ENCODE results near the gene DCP1A. TPM values are rescaled to one million over a fixed set of nuclear protein-coding genes. Genes with fewer than 3 reads are reported as not detected.

Gene DCP1A
- total and polyA plus RNA-seq, 2 experiments from 2014 or later, result 19.3 to 32.0 TPM

DNA sequence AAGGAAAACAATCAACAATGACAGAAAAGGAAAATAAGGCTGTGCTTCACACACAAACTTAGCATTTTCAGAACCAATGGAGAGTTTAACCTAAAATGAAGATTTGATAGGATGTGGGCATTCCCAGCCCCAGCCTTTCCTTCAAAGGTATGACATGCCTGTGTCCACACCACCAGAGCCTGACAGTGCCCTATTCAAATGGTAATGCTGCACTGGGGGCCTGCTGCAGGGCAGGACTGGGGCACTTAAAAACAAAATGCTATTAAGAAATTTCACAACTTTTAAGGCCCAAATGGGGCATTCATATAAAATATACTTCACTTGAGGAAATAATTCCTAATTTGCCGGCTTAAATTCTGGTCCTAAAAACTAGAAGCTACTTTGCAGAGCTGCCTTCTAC is 60.6 kb downstream of the DCP1A start:
- H2AFZ ChIP-seq, result no peak overlapping the region
- Mint-ChIP-seq H3K36me3 (ENCODE audit: low read depth) (peaks cover 23% of the 10 kb centered on the region), H3K4me3 (peak overlapping the region; percentile 63), H3K27me3 (ENCODE audit: insufficient read depth, low read depth, poor library complexity) (peaks cover 4% of the 10 kb centered on the region), H3K9me3 (no peaks in the 10 kb centered on the region), H3K4me1 (peaks cover 52% of the 10 kb centered on the region), H3K27ac (peak overlapping the region; percentile 96)
- no peaks in the 10 kb centered on the region for H3F3A ChIP-seq (replicated peaks; ENCODE audit: low read depth)
- no peaks in the 10 kb centered on the region for H3K27me3 ChIP-seq (ENCODE audit: insufficient read depth)
- ATAC-seq (peak; percentile 97), DNase-seq (ENCODE audit: low spot score) (peak; percentile 71)
- H3K4me1 ChIP-seq (ENCODE audit: insufficient read depth), result peaks cover 31% of the 10 kb centered on the region
- H3K79me2 ChIP-seq (replicated peaks; ENCODE audit: insufficient read depth), result peaks cover 6% of the 10 kb centered on the region; the same call in 1 of the 2 replicates
- no peaks in the 10 kb centered on the region for H3K36me3 ChIP-seq (ENCODE audit: insufficient read depth)
- H3K27ac ChIP-seq (ENCODE audit: low read depth), result peak overlapping the region; percentile 91
- H3K4me2 ChIP-seq, result peak overlapping the region; percentile 73
- H3K4me3 ChIP-seq, result peak overlapping the region; percentile 41
- H4K20me1 ChIP-seq (replicated peaks; ENCODE audit: insufficient read depth), result peaks cover 8% of the 10 kb centered on the region; the same call in 1 of the 2 replicates
- TF ChIP-seq JUNB (IDR thresholded peaks at IDR 0.05; ENCODE audit: unreplicated experiment) (no peak), EZH2 (IDR thresholded peaks at IDR 0.05; ENCODE audit: low read depth, unreplicated experiment) (no peak), ZNF331 (CRISPR knock-in tag; IDR thresholded peaks at IDR 0.05; ENCODE audit: low read depth) (no peak), EZH2phosphoT487 (IDR thresholded peaks at IDR 0.05; ENCODE audit: unreplicated experiment) (no peak), ZNF114 (CRISPR knock-in tag; IDR thresholded peaks at IDR 0.05) (no peak), NANOG (IDR thresholded peaks at IDR 0.05; ENCODE audit: borderline replicate concordance) (no peak), CREB1 (CRISPR knock-in tag; IDR thresholded peaks at IDR 0.05; ENCODE audit: low read depth) (no peak), POLR2AphosphoS5 (IDR thresholded peaks at IDR 0.05; ENCODE audit: low read depth) (no peak)
- TF ChIP-seq, protein P1, sequence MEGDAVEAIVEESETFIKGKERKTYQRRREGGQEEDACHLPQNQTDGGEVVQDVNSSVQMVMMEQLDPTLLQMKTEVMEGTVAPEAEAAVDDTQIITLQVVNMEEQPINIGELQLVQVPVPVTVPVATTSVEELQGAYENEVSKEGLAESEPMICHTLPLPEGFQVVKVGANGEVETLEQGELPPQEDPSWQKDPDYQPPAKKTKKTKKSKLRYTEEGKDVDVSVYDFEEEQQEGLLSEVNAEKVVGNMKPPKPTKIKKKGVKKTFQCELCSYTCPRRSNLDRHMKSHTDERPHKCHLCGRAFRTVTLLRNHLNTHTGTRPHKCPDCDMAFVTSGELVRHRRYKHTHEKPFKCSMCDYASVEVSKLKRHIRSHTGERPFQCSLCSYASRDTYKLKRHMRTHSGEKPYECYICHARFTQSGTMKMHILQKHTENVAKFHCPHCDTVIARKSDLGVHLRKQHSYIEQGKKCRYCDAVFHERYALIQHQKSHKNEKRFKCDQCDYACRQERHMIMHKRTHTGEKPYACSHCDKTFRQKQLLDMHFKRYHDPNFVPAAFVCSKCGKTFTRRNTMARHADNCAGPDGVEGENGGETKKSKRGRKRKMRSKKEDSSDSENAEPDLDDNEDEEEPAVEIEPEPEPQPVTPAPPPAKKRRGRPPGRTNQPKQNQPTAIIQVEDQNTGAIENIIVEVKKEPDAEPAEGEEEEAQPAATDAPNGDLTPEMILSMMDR (conservative IDR thresholded peaks at IDR 0.05; ENCODE audit: low read depth in 2 of 2), result no peak
- TF ChIP-seq, protein P2, sequence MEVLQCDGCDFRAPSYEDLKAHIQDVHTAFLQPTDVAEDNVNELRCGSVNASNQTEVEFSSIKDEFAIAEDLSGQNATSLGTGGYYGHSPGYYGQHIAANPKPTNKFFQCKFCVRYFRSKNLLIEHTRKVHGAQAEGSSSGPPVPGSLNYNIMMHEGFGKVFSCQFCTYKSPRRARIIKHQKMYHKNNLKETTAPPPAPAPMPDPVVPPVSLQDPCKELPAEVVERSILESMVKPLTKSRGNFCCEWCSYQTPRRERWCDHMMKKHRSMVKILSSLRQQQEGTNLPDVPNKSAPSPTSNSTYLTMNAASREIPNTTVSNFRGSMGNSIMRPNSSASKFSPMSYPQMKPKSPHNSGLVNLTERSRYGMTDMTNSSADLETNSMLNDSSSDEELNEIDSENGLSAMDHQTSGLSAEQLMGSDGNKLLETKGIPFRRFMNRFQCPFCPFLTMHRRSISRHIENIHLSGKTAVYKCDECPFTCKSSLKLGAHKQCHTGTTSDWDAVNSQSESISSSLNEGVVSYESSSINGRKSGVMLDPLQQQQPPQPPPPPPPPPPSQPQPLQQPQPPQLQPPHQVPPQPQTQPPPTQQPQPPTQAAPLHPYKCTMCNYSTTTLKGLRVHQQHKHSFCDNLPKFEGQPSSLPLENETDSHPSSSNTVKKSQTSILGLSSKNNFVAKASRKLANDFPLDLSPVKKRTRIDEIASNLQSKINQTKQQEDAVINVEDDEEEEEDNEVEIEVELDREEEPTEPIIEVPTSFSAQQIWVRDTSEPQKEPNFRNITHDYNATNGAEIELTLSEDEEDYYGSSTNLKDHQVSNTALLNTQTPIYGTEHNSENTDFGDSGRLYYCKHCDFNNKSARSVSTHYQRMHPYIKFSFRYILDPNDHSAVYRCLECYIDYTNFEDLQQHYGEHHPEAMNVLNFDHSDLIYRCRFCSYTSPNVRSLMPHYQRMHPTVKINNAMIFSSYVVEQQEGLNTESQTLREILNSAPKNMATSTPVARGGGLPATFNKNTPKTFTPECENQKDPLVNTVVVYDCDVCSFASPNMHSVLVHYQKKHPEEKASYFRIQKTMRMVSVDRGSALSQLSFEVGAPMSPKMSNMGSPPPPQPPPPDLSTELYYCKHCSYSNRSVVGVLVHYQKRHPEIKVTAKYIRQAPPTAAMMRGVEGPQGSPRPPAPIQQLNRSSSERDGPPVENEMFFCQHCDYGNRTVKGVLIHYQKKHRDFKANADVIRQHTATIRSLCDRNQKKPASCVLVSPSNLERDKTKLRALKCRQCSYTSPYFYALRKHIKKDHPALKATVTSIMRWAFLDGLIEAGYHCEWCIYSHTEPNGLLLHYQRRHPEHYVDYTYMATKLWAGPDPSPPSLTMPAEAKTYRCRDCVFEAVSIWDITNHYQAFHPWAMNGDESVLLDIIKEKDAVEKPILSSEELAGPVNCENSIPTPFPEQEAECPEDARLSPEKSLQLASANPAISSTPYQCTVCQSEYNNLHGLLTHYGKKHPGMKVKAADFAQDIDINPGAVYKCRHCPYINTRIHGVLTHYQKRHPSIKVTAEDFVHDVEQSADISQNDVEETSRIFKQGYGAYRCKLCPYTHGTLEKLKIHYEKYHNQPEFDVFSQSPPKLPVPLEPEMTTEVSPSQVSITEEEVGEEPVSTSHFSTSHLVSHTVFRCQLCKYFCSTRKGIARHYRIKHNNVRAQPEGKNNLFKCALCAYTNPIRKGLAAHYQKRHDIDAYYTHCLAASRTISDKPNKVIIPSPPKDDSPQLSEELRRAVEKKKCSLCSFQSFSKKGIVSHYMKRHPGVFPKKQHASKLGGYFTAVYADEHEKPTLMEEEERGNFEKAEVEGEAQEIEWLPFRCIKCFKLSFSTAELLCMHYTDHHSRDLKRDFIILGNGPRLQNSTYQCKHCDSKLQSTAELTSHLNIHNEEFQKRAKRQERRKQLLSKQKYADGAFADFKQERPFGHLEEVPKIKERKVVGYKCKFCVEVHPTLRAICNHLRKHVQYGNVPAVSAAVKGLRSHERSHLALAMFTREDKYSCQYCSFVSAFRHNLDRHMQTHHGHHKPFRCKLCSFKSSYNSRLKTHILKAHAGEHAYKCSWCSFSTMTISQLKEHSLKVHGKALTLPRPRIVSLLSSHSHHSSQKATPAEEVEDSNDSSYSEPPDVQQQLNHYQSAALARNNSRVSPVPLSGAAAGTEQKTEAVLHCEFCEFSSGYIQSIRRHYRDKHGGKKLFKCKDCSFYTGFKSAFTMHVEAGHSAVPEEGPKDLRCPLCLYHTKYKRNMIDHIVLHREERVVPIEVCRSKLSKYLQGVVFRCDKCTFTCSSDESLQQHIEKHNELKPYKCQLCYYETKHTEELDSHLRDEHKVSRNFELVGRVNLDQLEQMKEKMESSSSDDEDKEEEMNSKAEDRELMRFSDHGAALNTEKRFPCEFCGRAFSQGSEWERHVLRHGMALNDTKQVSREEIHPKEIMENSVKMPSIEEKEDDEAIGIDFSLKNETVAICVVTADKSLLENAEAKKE (CRISPR knock-in tag; IDR thresholded peaks at IDR 0.05), result no peak
- TF ChIP-seq, protein P3, sequence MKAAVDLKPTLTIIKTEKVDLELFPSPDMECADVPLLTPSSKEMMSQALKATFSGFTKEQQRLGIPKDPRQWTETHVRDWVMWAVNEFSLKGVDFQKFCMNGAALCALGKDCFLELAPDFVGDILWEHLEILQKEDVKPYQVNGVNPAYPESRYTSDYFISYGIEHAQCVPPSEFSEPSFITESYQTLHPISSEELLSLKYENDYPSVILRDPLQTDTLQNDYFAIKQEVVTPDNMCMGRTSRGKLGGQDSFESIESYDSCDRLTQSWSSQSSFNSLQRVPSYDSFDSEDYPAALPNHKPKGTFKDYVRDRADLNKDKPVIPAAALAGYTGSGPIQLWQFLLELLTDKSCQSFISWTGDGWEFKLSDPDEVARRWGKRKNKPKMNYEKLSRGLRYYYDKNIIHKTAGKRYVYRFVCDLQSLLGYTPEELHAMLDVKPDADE (IDR thresholded peaks at IDR 0.05), result no peak
- TF ChIP-seq, protein P4, sequence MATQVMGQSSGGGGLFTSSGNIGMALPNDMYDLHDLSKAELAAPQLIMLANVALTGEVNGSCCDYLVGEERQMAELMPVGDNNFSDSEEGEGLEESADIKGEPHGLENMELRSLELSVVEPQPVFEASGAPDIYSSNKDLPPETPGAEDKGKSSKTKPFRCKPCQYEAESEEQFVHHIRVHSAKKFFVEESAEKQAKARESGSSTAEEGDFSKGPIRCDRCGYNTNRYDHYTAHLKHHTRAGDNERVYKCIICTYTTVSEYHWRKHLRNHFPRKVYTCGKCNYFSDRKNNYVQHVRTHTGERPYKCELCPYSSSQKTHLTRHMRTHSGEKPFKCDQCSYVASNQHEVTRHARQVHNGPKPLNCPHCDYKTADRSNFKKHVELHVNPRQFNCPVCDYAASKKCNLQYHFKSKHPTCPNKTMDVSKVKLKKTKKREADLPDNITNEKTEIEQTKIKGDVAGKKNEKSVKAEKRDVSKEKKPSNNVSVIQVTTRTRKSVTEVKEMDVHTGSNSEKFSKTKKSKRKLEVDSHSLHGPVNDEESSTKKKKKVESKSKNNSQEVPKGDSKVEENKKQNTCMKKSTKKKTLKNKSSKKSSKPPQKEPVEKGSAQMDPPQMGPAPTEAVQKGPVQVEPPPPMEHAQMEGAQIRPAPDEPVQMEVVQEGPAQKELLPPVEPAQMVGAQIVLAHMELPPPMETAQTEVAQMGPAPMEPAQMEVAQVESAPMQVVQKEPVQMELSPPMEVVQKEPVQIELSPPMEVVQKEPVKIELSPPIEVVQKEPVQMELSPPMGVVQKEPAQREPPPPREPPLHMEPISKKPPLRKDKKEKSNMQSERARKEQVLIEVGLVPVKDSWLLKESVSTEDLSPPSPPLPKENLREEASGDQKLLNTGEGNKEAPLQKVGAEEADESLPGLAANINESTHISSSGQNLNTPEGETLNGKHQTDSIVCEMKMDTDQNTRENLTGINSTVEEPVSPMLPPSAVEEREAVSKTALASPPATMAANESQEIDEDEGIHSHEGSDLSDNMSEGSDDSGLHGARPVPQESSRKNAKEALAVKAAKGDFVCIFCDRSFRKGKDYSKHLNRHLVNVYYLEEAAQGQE (IDR thresholded peaks at IDR 0.05; ENCODE audit: unreplicated experiment), result no peak
- no peaks in the 10 kb centered on the region for H3K9me2 ChIP-seq (ENCODE audit: insufficient read depth)

Data from GM23338 (cell line).